ENCODE measurements around the gene MEG3. TPM values are rescaled to one million over a fixed set of nuclear protein-coding genes. Genes with fewer than 3 reads are reported as not detected.

The MEG3 gene
- total and polyA plus RNA-seq, 2 of the 8 experiments (the other 6 are each of a cell fraction or from before 2014, with no cell fraction given), result 0.17 to 1.1 TPM

- no peak for TF ChIP-seq TAF7 (optimal IDR thresholded peaks at IDR 0.05; ENCODE audit: borderline replicate concordance, low read depth, low read length)
Measured at GRCh38 chr14:100885196-100885595, 59.3 kb downstream of the MEG3 start (continued).

Data from H1 (cell line).